ENCODE data around the gene OMP. TPM values are rescaled to one million over a fixed set of nuclear protein-coding genes. Genes with fewer than 3 reads are reported as not detected.

OMP gene
- polyA plus RNA-seq, 1 donor from 2014 or later, result not detected

- Histone ChIP-seq H3F3A (ENCODE audit: insufficient read depth, low read length, poor library complexity, severe bottlenecking) (no peaks in the 10 kb centered on the region), H3K27ac (ENCODE audit: low read length) (no peak overlapping the region), H3K9ac (ENCODE audit: low read length) (no peak overlapping the region), H3K9me2 (ENCODE audit: insufficient read depth, low read length) (no peaks in the 10 kb centered on the region), H3K79me2 (replicated peaks; ENCODE audit: insufficient read depth, low read length) (no peaks in the 10 kb centered on the region), H3K9me3 (ENCODE audit: low read length) (no peaks in the 10 kb centered on the region), H3K4me3 (ENCODE audit: low read length) (no peak overlapping the region), H4K20me1 (ENCODE audit: insufficient read depth) (no peaks in the 10 kb centered on the region), H3K4me2 (ENCODE audit: low read length) (no peak overlapping the region), H3K27me3 (ENCODE audit: insufficient read depth, low read depth, low read length) (no peaks in the 10 kb centered on the region), H2AFZ (ENCODE audit: low read depth, low read length) (no peak overlapping the region), H3K36me3 (ENCODE audit: insufficient read depth, low read length) (no peaks in the 10 kb centered on the region)
- TF ChIP-seq RAD21 (conservative IDR thresholded peaks at IDR 0.05) (no peak), MXI1 (conservative IDR thresholded peaks at IDR 0.05; ENCODE audit: poor library complexity, severe bottlenecking) (no peak), SMC3 (conservative IDR thresholded peaks at IDR 0.05; ENCODE audit: poor library complexity) (no peak), REST (IDR thresholded peaks at IDR 0.05; ENCODE audit: borderline replicate concordance) (no peak), POLR2AphosphoS5 (IDR thresholded peaks at IDR 0.05) (no peak), EP300 (conservative IDR thresholded peaks at IDR 0.05; ENCODE audit: poor library complexity, severe bottlenecking) (no peak), EZH2 (IDR thresholded peaks at IDR 0.05; ENCODE audit: borderline replicate concordance, insufficient read depth, low read length, poor library complexity, severe bottlenecking) (no peak), TAF1 (IDR thresholded peaks at IDR 0.05; ENCODE audit: low read depth) (no peak)
- TF ChIP-seq, protein P1, sequence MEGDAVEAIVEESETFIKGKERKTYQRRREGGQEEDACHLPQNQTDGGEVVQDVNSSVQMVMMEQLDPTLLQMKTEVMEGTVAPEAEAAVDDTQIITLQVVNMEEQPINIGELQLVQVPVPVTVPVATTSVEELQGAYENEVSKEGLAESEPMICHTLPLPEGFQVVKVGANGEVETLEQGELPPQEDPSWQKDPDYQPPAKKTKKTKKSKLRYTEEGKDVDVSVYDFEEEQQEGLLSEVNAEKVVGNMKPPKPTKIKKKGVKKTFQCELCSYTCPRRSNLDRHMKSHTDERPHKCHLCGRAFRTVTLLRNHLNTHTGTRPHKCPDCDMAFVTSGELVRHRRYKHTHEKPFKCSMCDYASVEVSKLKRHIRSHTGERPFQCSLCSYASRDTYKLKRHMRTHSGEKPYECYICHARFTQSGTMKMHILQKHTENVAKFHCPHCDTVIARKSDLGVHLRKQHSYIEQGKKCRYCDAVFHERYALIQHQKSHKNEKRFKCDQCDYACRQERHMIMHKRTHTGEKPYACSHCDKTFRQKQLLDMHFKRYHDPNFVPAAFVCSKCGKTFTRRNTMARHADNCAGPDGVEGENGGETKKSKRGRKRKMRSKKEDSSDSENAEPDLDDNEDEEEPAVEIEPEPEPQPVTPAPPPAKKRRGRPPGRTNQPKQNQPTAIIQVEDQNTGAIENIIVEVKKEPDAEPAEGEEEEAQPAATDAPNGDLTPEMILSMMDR (IDR thresholded peaks at IDR 0.05; ENCODE audit: poor library complexity, severe bottlenecking), result no peak
Observed at GRCh38 chr11:77135069-77135468, 32.4 kb downstream of the OMP start.

DNA sequence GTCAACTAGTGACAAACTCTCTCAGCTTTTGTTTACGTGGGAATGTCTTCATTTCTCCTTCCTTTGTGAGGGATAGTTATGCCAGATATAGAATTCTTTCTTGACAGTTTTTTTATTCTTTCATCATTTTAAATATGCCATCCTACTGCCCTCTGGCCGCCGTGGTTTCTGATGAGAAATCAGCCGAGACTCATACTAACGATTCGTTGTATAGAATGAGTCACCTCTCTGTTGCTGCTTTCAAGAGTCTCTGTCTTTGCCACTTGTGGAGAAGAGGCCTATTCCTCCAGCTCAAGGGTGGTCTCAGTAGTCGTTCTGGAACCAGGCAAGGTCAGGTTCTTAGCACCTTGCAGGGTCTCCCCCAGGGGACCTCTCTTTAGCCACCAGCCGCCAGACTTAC is 33.4 kb downstream of the OMP start:
- no peaks in the 10 kb centered on the region for H3K27me3 ChIP-seq (ENCODE audit: insufficient read depth, low read depth, low read length)
- H3K27ac ChIP-seq (ENCODE audit: low read length), result no peak overlapping the region
- H3K4me3 ChIP-seq (ENCODE audit: low read length), result no peak overlapping the region
- no peaks in the 10 kb centered on the region for H3F3A ChIP-seq (ENCODE audit: insufficient read depth, low read length, poor library complexity, severe bottlenecking)
- H3K9ac ChIP-seq (ENCODE audit: low read length), result no peak overlapping the region
- H3K9me2 ChIP-seq (ENCODE audit: insufficient read depth, low read length), result no peaks in the 10 kb centered on the region
- no peaks in the 10 kb centered on the region for H3K9me3 ChIP-seq (ENCODE audit: low read length)
- H2AFZ ChIP-seq (ENCODE audit: low read depth, low read length), result no peak overlapping the region
- H4K20me1 ChIP-seq (ENCODE audit: insufficient read depth), result no peaks in the 10 kb centered on the region
- H3K36me3 ChIP-seq (ENCODE audit: insufficient read depth, low read length), result no peaks in the 10 kb centered on the region
- TF ChIP-seq RAD21 (conservative IDR thresholded peaks at IDR 0.05) (no peak), MXI1 (conservative IDR thresholded peaks at IDR 0.05; ENCODE audit: poor library complexity, severe bottlenecking) (no peak), REST (IDR thresholded peaks at IDR 0.05; ENCODE audit: borderline replicate concordance) (no peak), EZH2 (IDR thresholded peaks at IDR 0.05; ENCODE audit: borderline replicate concordance, insufficient read depth, low read length, poor library complexity, severe bottlenecking) (no peak), POLR2AphosphoS5 (IDR thresholded peaks at IDR 0.05) (no peak), SMC3 (conservative IDR thresholded peaks at IDR 0.05; ENCODE audit: poor library complexity) (no peak)
- H3K4me2 ChIP-seq (ENCODE audit: low read length), result no peak overlapping the region
- H3K79me2 ChIP-seq (replicated peaks; ENCODE audit: insufficient read depth, low read length), result no peaks in the 10 kb centered on the region
